SU-DHL-6 (cell line): ENCODE measurements around the gene DLX1.

Experiments
- CTCF ChIP-seq: fragments of 200-600 bp; sonication (generic); IDR thresholded peaks from one replicate; pipeline ENCODE4 v1.5.1; 2017; ENCODE audit warnings: antibody characterized with exemption, mild to moderate bottlenecking, low read length, moderate library complexity; ENCODE audit not compliant: insufficient read depth, poor library complexity, severe bottlenecking
- EZH2phosphoT487 ChIP-seq: fragments of 200-600 bp; sonication (generic), shearing (Covaris generic); conservative IDR thresholded peaks from 2 replicates; pipeline ENCODE4 v1.6.1; 2018; ENCODE audit warnings: mild to moderate bottlenecking, antibody characterized with exemption, low read length, moderate library complexity, mixed read lengths

GRCh38 chr2:172087207-172087779 is 2.0 kb downstream of the DLX1 start:
- TF ChIP-seq EZH2phosphoT487 = no peak
- TF ChIP-seq CTCF = no peak
